NCI-H345 treated with DMSO at 0.1 percent for 48 hours (cell line): ENCODE data around the gene MMP24OS.
"Not testable (repeated sequence)": the region's sequence is repeated elsewhere in the genome, so short reads cannot be mapped to it uniquely, and the experiment has no call there.

Experiments
- DNase-seq: peaks from one replicate; lab custom pipeline; 2025; ENCODE audit not compliant: unreplicated experiment; lab: John Stamatoyannopoulos, UW

Gene MMP24OS

GRCh38 chr20:35277531-35278395 is at the start of gene MMP24OS:
MMP24OS (minus strand) TSS chr20:35278122; CDS start chr20:35277929, 193 bp downstream.
- peak; percentile 85 for DNase-seq

GRCh38 chr20:35327074-35327976 is 49.4 kb upstream of the MMP24OS start:
- no peak for DNase-seq

GRCh38 chr20:35326740-35327073 is 48.8 kb upstream of the MMP24OS start:
- DNase-seq = no peak

- no peak for DNase-seq
These were observed 48.3 kb upstream of the MMP24OS start for GRCh38 chr20:35326021-35326739.

GRCh38 chr20:35325401-35325800 is 47.5 kb upstream of the MMP24OS start:
- no peak for DNase-seq

- DNase-seq = no peak
These were observed 42.6 kb upstream of the MMP24OS start for GRCh38 chr20:35320396-35321126.

- no peak for DNase-seq
These were observed 41.9 kb upstream of the MMP24OS start for GRCh38 chr20:35319871-35320197.

- no peak for DNase-seq
These were observed 41.4 kb upstream of the MMP24OS start for GRCh38 chr20:35319192-35319870.

- DNase-seq = no peak
These were observed 40.7 kb upstream of the MMP24OS start for GRCh38 chr20:35318502-35319157.

GRCh38 chr20:35317416-35318210 is 39.7 kb upstream of the MMP24OS start:
- no peak for DNase-seq

GRCh38 chr20:35316086-35316485 is 38.2 kb upstream of the MMP24OS start:
- no peak for DNase-seq

GRCh38 chr20:35315632-35316020 is 37.7 kb upstream of the MMP24OS start:
- DNase-seq = not testable (repeated sequence)

- DNase-seq = no peak
These were observed 37.1 kb upstream of the MMP24OS start for GRCh38 chr20:35314816-35315631.

GRCh38 chr20:35312318-35312717 is 34.4 kb upstream of the MMP24OS start:
- DNase-seq = no peak

GRCh38 chr20:35311822-35312221 is 33.9 kb upstream of the MMP24OS start:
- no peak for DNase-seq

GRCh38 chr20:35311409-35311808 is 33.5 kb upstream of the MMP24OS start:
- DNase-seq = no peak

- DNase-seq = no peak
These were observed 30.0 kb upstream of the MMP24OS start for GRCh38 chr20:35307666-35308653.
